Putamen (tissue), 1 donor: Measurements from ENCODE around the gene PTPRG.
A peak's percentile ranks its signal among the peaks of the same experiment; 100 is the strongest.
"Not testable (repeated sequence)": the region's sequence is repeated elsewhere in the genome, so short reads cannot be mapped to it uniquely, and the experiment has no call there.

Experiments used
- DNase-seq: peaks from one replicate; pipeline ENCODE4 v3.0.0-alpha.2; 2016; ENCODE audit warnings: low spot score

PTPRG gene

DNA sequence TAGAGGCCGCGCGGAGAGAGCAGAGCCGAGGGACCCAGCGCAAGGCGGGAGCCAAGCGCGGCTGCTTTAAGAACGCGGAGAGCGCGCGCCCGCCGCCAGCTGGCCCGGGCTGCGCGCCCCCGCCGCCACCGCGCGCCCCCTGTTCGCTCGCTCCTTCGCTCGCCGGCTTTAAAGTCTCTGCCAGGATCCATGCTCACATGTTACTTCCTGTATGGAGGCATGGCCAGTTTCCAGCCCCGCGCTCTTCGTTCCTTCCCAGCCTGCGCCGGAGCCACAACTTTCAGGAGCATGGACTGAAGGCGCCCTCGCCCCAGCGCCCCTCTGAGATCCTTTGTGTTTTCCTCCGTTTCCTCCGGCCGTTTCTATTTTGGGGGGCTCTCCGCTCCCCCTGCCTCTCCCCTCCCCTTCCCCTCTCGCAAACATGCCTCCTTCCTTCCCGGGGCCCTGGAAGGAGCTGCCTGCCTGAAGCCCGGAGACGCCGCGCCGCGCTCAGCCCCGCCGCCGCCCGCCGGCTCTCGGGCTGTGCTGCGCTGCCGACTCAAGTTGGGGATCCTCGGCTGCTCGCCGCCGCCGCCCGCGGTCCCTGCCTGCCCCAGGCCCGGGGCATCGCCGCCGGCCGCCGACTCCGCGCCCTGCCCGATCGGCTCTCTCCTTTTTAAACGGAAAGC lies at the start of gene PTPRG:
Gene PTPRG, plus strand, starts transcription at position 198 of the 668 bp plus-strand sequence. CDS start 717 bp downstream, outside the sequence.
- DNase-seq, result peak; percentile 84

DNA sequence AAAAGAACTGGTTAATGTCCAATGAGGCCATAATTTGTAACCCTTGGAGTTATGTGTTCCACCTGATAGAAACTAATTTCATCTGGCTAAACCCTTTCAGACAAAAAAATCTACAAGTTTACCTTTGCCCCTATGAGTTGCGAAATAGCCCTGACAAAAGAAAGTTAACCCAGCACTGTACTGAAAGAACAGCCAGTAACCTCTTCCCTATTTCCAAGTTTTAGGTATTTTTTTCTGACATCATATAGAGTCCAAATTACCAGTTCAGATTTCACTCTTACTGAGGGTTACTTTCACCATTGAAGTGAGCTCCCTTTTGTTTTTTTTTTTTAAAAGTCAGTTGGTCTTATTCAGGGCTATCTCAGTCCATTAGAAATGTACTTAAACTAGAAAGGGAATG lies 42.8 kb upstream of the PTPRG start:
- DNase-seq, result no peak

DNA sequence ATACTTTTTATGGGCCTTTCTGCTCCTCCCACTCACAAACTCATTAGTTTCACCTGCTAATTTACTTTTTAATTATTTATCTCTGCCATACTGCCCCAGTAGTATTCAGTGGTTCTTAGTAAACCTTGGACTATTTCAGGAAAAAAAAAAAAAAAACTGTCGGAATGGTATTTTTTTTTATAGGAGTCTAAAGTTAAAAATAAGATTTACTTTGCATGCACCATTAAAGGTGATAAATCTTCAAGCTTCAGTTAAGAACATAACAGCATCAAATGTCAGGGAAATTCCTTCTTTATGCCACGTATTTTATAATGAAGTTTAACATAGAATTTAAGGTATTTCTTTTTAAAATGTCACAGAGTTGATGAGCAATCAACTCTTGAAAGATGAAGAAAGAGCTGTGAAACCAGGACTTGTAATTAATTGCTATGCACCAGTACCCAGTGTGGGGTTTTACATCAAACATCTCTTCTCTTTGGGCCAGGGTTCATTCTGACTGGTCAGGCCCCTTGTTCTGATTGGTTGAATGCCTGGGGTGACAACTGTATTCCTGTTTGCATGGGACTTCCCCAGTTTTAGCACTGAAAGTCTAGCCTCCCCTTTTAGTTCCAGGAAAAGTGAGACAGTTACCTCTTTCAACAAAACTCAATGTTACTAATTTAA lies 40.3 kb upstream of the PTPRG start:
- DNase-seq, result no peak

DNA sequence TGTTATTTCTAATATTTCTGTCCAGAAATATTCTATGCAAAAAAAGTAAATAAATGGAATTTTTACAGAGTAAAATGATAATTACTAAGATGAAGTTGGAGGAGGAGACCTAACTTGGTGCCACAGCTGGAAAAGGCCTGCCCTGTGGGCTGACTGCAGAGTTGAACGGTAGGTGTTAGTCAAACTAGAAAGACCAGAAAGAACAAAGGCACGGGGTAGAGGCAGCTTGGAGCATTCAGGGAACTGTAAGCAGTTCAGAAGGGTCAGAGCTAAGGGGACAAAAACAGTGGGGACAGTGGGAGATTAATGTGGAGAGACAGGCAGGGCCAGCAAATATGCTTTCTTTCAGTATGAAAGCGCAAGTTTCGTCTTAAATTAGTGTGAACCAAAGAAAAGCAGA lies 39.3 kb upstream of the PTPRG start:
- no peak for DNase-seq

DNA sequence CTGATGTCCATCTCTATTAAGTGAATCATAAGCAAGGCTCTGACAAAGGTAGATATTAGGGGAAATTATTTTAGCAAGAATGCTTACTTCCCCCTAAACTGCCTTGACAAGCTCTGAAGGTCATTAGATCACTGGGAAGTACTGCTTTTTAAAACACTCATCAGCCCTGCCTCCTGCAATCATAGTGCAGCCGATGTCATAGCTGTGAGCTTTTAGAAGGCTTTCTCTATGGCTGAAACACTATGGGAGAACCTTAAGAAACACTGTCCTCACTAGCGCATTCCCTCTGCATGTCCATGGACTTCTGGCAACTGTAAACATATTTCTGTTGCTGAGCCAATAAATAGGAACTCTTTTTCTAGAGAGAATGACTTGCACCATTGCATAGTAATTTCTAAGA lies 38.7 kb upstream of the PTPRG start:
- no peak for DNase-seq

DNA sequence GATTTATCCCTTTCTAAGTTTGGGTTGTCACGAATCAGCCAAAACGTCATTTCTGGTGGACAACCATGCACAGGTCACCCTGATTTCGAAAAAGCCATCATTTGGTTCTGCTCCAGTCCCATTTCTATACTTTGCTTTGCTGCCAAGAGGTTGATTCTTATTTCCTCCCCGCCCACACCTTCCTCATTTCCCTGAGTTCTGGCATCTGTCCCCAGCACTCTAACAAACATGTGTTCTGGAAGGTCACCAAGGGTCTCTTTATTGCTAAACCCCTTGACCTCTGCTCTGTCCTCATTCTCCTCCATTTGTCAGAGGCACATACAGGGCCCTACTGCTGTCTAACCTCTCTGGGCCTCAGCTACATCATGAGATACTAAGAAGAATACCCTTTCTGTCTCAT lies 36.4 kb upstream of the PTPRG start:
- DNase-seq, result no peak

DNA sequence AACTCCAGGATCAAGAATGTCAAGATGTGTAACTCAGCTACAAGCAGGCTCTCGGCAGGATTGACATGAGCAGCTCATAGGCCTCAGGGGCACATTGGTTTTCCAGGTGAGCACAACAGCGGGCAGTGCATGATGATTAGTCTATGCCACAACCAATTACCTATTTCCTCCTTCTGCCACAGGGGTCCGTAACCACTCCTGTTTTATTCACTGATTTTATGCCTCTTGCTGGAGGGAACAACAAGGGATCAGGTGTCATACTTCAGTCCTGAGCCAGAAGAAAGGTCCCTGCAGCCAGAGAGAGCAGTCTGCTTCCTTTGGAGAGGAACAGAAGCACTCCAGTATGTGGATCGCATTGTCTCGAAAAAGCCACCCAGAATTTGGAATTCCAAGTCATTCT lies 35.1 kb upstream of the PTPRG start:
- no peak for DNase-seq

DNA sequence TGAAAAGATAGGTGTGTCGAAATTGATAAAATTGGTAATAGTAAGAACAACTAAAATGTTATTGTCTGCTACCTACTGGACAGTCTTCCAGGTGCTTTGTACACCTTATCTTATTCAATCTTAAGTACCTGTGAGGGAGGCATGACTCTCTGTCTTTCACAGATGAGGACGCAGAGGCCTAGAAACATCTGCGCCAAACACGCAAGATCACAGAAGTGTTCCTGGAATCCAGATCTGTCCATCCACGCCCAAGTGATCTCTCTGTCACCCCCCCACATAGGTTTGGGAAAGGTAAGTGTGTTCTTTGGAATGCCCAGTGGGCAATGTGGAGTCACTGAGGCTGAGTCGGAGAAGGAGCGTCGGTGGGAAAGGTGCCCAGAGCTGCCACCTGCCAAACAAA lies 34.4 kb upstream of the PTPRG start:
- no peak for DNase-seq

DNA sequence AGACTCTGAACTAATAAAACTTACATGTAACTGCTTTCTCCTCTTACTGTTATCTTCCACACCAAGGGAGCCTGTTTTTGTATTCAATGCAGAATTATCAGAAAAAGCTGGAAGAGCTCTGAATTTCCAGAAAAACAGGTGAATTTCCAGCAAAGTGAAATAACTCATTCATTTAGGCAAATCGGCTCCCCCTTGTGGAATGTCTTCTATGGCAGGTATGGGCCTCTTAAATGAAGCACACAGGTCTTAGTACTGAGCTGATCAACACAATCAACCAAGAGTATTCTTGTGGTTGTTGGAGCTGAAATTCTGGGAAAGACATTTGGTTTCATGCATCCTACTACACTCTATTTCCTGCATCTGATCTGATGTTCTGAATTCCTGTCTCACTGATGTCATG lies 31.0 kb upstream of the PTPRG start:
- peak; percentile 39 for DNase-seq

DNA sequence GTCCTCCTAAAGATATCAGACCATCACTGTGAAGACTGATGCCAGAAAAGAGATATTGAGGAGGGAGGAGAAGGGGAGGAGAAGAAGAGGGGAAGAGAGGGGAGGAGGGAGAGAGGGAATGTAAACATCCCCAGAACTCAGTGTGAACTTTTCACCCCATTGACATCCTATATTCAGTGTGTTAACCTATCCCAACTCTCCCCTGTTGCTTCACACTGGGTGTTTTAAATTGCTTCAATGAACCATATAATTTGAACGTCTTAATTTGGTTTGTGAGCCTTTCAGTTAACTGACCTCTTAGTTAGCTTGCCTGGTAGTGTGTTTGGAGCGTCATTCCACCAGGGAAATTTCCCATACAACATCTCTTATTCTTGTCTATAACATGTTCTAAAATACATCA lies 29.8 kb upstream of the PTPRG start:
- no peak for DNase-seq

DNA sequence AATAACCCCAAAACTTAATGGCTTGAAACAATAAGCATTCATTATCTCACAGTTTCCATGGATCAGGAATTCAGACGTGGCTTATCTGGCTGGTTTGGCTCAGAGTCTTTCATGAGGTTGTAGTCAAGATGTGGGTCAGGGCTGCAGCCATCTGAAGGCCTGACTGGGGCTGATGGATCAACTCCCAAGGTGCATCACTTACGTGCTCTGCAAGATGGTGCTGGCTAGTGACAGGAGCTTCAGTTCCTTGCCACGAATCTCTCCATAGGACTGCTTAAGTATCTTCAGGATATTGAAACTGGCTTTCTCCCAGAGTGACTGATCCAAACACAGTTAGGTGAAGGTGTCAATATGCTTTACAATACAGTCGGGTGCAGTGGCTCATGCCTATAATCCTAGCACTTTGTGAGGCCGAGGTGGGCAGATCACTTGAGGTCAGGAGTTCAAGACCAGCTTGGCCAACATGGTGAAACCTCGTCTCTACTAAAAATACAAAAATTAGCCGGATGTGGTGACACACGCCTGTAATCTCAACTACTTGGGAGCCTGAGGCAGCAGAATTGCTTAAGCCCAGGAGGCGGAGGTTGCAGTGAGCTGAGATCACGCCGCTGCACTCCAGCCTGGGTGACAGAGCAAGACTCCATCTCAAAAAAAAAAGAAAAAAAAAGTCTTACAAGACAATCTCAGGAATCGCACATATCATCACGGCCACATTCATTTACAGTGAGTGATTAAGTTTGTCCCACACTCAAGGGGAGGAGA lies 28.5 kb upstream of the PTPRG start:
- no peak for DNase-seq

DNA sequence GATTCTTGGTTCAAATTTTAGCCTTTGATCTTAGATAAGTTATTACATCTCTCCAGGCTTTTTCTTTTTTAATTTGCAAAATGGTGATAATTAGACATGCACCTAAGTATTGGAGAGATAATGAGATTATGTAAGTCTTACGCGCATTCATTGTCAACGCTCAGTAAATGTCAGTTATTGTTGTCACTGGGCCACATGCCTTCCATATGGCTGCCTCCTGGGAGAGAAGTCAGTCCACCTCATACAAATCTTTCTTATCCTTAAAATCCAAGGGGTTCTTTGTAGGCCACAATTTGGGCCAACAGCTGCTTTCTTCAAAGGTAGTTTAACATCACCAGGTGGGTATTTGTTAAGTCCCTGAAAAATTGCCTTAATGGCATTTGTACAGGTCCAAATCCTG lies 25.5 kb upstream of the PTPRG start:
- no peak for DNase-seq

DNA sequence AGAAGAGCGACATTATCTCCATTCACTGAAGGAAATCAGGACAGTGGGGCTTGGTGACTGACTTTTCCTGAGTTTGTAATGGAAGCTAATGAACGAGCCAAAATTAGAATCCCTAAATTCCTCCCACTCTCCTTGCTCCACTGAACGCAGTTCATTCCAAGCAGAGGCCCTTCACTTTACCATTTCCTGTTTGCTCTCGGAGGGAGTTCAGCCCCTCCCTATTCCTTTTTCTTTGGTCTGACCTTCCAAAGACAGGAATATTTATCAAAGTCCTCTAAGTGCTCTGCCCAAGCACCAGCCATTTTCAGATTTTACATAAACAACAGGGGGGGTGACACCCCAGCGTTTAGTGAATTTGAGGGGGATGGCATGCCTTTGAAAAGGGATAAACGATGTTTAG lies 24.0 kb upstream of the PTPRG start:
- DNase-seq, result no peak

DNA sequence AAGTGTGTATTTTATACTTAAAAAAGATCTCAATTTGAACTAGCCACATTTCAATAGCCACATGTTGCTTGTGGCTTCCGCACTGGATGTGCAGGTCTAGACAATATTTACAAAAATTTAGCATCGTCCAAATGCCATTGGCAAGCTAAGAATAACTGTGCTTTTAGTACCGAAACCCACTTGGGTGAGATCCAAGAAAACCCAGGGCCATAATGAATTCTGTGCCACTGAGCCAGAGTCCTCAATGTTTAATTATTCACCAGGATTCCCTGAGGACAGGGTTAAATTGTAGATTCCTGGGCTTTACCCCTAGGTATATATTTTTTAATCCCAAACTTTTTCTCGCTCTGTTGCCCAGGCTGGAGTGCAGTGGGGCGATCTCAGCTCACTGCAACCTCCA lies 22.9 kb upstream of the PTPRG start:
- no peak for DNase-seq

DNA sequence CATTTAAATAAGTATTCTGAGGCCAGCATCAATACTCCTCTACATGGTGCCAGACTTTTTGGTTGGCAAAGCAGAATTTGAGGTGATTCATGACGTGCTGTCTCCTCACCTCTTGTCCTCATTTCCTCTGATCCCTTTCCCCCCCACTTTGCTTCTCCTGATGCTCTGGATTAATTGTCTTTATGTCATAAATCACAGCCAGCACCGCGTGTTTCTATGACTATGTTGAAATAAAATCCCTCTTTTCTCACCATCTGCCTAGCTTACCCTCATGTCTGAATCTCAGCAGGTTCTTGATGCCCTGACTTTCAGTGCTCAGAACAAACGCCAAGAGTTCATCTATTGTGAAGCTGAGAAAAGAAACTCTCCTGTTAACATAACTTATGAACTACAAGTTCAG lies 19.7 kb upstream of the PTPRG start:
- no peak for DNase-seq

DNA sequence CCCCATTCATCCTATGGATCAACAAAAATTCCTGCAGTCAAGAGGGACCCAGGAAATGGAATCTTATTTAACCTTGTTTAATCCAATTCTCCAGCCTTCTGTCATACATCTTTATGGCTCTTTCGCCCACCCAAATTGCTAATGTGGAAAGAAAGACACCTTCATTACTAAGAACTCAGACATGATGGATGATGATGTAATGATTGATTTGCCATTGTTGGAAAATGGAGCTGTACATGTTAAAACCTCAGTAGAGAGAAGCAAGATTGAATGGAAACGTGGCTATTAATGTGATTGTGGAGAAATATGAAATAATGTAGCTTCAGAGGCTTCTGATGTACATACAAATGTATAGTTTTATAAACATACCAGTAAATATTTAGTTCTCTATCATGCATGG lies 15.7 kb upstream of the PTPRG start:
- no peak for DNase-seq

DNA sequence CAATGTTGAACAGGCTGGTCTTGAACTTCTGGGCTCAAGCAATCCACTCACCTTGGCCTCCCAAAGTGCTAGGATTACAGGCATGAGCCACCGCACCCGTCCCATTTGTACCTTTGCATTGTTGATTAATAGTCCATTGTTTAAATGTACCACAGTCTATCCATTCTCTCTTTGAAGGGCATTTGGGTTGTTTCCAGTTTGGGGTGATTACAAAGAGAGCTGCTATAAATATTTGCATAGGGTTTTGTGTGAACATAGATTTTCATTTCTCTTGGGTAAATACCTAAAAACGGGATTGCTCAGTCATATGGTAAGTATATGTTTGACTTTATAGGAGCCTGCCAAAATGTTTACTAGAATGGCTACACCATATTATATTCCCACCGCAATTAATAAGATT lies 13.7 kb upstream of the PTPRG start:
- DNase-seq, result no peak

DNA sequence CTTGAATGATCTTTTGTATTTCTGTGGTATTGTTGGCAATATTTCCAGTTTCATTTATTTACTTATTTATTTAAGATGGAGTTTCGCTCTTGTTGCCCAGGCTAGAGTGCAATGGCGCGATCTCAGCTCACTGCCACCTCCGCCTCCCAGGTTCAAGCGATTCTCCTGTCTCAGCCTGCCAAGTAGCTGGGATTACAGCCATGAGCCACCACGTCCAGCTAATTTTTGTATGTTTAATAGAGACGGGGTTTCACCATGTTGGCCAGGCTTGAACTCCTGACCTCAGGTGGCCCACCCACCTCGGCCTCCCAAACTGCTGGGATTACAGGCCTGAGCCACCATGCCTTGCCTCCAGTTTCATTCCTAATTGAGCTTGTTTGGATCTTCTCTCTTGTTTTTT lies 8.7 kb upstream of the PTPRG start:
- not testable (repeated sequence) for DNase-seq

DNA sequence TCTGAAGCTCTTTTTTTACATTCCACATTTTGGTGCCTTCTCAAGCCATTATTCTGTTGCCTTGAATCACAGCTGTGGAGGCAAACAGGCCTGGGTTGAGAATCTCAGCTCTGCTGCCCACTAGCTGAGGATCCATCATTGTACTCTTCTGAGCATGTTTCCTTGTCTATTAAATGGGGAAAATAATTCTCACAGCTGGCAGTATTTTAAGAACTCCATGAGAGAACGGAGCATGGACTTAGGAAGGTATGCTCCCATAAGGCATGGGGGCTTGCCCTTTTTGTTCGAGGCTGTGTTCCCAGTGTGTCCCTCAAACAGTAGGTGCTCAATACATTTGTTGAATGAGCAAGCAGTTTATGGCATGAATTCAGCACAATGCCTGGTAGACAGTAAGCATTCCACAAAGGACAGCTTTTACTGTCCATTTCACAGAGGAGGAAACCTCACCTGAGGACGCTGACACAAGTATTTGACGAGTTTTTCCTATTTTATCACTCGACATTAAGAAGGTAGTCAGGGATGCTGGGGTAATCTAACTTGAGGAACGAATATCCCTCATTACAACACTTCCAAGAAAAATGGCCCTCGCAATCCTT lies 2.1 kb upstream of the PTPRG start:
- no peak for DNase-seq

DNA sequence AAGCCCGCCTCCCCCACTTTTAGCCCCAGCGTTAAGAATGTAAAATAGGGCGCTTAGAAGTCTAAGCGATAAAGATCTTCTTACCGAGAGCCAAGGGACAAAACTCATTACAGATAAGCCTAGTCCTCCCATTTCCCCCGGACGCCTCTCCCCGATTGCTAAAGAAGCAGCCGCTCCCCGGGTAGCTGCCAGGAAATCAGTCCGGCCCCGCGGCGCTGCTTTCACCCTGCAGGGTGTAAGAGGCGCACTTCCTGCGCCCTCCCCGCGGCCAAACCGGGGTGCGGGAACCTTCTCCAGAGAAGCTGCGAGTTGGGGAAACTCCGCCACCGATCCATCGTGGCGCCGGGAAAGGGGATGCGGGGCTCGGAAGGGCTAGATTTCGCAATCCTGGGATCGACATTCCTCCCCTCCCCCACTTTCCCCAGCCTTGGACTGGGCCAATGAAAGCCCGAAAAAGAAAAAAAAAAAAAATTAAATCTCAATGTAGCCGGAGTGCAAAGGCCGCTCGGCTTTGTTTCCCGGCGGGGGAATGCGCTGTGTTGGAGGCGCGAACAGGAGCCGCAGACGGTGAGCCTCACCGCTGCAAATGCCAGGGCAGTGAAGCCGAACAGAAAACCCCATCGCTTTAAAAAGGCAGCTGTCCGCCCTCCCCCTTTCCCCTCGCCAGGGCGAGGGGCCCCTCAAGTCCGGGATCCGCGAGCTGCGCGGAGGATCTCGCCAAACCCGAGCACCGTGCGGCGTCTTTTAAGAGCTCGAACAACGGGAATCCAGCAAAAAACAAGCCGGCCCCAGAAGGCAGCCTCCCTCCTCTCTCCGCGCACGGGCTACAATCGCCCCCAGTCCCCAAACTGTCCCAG lies 626 bp upstream of the PTPRG start:
- DNase-seq, result peak; percentile 61

DNA sequence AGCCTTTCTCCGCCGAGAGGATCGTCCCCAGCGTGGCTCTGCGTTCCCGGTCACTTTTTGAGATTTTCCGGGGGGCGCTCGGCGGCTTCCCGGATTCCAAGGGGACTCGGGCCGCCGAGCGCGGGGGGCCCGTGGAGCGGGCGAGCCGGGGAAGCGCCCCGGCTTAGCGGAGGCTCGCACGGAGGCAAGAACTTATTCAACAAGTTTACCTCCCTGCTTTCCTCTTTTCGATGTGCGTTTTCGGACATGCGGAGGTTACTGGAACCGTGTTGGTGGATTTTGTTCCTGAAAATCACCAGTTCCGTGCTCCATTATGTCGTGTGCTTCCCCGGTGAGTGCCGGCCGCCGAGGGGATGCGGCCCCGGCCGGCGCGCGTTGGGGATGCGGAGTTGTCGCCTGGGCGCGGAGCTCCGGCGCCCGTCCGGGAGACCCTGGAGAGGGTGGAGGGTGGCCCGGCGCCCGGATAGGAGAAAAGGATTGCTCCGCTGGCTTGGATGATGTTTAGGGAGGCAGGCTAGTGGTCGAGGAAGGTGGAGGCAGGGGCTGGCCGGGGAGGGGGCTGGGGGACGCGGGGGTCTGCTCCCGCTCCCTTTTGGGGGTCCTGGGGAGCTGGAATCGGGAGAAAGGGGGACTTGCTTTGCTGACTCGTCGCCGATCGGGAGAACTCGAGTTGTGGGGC lies 810 bp downstream of the PTPRG start:
- no peak for DNase-seq
